GM21786 (cell line): ENCODE results near the gene TSHZ2.

Source experiments
- ATAC-seq: cut with Tn5 transposase; IDR thresholded peaks from one replicate; pipeline ENCODE4 v1.9.1; 2021; ENCODE audit not compliant: unreplicated experiment

TSHZ2 gene

DNA sequence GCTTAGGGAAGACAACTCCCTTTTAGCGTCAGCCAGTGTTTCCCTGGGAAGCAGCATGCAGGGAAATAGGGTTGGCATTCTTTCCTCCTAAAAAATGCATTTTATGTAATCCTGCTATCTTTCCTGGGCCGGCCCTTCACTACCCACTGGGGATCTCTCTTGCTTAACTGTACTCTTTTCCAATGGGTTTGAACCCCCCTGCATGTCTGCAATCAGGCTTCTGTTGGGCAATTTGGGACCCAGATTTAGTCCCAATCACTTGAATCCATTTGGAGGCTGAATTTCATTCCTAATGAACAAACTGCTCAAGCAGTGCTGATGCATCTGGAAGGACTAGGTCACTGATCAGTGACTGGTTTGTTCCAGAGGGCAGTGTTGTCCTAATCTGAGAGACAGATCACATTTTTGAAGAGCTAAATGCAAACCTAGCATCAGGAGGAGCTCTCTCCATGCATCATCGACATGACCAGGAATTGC is 152.0 kb downstream of the TSHZ2 start:
- ATAC-seq = no peak

DNA sequence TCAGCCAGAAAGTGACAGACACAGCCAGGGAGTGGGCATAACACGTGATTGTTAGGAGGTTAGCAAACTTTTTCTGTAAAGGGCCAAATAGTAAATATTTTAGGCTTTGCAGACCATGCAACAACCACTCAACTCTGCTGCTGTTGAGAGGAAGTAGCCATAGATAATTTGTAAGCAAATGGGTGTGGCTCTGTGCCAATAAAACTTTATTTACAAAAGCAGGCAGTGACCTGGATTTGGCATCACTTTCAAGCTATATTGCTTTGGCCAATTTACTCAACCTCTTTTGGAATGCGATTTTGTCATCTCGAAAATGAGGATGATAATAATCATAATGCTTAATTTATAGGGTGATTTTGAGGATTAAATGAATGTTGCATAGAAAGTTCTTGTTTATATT is 152.6 kb downstream of the TSHZ2 start:
- ATAC-seq = no peak

DNA sequence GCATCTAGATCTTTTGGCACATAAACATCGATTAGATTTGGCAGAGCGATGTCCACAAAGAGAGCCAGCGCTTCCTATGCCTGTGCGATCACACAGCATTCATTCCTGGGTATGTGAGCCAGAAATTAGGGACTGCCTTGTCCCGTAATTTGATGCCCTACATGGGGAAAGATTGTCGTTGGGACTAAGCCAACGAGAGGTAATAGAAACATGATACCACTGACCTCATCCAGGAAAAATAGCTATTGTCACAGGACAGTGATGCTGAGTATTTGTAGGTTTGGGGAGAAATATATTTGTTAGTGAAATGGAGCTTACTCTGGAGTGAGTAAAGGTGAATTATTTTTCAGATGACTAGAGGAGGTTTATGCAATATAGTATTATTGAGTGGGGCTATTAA is 154.0 kb downstream of the TSHZ2 start:
- no peak for ATAC-seq

DNA sequence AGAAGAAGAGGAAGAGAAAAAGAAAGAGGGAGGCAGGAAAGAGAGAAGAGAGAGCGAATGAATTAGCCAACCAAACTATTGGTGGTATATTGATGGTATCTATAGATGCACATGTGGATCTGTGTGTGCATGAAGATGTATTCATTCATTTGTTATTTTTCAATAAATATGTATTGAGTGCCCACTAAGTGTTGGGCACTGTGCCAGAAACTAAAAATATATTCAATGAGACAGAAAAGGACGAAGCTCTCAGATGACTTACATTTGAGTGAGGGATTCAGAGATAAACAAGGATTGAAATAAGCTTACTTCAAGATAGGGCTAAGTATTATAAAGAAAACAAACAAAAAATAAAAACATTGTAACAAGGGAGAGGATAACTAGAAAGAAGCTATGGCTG is 154.9 kb downstream of the TSHZ2 start:
- ATAC-seq = no peak

DNA sequence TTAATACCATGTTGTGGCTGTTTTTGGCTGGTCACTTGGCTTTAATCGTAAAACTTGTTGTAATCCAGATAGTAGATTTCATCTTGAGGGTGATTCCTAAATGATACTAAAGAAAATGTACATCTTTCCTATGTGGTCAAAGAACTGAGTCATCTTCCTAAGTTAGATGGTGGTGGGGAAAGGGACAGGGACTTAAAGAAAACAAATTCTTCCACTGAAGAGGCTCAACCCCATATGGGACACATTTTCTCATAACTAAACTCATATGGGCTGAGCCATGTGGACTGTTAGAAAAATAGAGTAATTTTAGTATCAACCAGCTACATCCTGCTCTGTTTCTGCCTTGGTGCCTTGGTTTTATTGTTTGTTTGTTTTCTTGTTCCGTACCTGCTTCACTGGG is 155.8 kb downstream of the TSHZ2 start:
- ATAC-seq = no peak

DNA sequence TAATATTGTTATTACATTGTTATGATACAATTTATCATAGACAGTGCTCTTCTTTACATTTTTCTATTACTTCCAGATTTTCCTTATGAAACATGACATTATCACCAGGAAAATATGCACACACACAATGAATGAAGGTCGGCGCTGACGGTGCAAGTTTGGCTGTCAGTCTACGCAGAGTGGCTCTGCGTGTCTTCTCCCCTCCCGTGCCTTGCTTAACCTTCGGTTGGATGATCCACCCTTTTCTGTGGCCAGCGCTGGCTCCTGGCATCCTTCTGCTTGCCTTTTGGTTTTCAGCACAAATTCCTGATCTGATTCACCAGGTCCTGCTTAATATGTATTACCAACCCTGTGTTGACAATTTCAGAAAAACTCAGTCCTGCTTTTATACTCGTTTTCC is 157.4 kb downstream of the TSHZ2 start:
- ATAC-seq = no peak

DNA sequence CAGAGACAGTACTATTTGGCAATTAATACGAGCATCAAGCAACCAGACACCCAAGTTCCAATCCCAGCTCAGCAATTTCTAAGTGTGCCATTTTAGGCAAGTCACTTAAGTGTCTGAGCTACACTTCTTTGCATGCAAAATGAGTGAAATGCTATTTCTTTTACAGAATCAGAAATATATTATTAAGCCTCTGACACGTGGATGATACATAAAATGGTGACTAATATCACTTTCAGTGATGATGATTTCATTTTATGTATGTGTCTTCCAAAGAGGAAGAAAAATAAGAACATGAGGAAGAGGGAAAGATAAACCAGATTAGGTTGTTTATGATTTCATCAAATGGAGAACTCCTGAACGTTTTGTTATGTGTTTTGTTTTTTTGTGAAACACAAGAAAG is 158.6 kb downstream of the TSHZ2 start:
- ATAC-seq = no peak

DNA sequence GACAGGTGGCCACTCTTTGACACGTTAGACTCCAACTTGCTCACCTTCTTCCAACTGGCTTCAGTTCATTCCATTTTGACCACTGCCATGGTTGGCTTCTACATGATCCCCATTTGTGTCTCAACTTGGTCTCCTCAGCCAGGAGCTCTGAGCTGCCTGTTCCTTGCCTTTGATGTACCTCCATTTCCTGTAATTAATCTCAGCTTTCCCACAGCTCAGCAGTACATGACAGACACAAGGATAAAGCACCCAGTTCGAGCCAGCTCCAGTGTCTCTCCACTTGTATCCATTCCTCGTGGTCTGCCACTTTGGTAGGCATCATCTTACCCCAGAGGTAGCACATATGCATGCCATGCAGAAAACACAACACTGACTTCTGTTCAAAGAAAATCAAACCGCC is 161.0 kb downstream of the TSHZ2 start:
- ATAC-seq = no peak

DNA sequence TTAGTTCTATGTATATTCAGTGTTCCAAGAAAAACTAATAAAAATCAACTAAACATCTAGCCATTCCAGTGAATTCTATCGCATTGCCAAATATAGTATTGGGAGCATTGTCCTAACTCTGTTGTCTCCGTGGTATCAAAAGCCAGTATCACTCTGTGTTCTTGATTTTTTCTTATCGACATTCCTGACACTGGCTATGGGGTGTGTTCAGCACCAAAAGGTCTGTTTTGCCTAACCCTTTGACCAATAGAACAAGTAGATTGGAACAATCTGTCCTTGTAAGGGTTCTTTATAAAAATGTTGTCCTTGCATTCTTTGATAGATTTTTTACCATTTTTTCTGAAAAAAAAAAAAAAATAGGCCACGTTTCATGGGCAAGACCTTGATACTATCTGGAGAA is 161.5 kb downstream of the TSHZ2 start:
- ATAC-seq = no peak

DNA sequence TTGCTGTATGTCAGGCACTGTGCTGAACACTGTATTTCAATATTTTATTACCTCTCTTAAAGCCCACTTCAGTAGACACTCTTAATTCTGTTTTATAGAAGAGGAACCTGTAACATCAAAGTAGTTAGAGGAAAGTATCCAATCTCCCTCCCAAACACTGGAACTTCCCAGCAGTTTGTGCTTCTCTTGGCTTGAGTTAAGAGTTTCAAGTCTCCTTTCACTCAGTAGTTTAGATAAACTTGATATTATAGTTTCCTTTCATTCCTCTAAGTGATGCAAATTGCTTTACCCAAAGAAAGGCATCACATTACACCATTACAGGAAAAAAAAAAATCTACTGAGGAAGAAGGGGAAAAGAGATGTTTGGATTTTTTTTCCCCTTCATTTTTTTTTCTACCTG is 164.3 kb downstream of the TSHZ2 start:
- ATAC-seq = no peak

DNA sequence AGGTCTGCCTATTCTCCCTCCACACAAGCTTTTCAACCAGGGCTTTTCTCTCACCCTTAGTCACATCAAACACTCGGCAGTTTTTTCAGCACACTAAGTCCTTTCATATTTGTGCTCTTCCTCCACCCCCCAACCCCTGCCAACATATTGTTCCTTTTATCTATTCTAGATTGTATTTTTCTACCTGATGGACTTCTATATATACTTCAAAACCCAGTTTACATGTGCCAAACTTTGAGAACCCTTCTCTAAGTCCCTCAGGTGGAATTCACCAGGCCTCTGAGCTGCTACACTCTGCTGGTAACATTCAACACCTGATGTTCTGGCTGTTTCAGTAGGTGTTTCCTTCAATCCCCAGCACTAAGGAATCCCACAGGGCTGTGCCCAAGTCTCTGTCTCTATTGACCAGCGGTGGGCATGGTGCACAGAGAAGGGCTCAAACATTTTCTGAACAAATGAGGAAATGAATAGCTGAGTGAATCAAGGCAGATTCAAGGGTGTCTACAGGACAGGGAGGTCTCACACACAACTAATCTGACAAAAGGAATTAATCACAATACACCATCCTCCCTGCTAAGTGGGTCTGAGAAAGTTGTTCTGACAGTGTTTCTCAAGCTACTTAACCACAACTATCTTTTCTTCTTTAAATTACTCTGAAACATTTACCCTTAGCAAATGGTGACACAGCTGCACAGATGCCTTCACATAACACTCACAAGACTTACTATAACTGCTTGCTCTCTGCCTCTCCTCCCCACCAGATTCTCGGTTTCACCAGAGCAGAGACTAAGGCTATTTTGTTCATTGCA is 166.5 kb downstream of the TSHZ2 start:
- ATAC-seq = peak; percentile 87

DNA sequence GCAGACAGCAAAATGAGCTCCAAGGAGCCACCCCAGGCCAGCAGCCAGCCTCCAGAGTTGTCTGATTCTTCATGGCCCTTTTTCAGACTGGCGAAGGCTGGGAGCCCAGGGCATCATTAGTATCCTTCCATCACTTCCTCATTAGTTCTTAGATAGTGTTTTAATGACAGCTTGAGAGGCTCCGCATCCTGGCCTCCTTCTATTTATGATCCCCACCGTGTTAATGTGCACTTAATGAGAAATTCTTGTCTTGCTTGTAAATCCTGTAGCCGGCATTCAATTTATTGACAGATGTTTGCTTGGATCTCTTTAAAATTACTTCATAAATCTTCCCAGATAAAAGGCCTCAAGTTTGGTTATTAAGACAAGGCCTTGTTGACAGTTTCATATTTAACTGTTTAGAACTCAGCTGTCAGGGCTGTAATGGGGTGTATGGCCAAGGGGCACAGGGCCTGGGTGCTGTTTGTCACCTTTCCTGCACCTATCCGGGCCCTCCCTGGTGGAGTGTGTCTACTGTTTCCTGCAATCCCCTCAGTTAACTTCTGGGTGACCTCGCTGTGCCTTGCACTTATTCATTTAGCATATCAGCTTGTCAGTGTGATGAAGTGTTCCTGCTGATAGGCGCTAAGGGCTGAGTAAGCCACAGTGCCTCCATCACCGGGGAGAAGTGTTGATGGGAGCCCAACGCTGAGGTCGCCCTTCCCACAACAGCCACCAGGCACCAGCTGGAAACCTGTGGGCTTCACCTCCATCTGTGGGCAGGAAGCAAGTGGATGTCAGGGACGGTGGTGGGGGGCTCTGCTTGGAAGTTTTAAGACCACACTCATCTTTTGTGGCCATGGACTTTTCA is 169.3 kb downstream of the TSHZ2 start:
- ATAC-seq = no peak

DNA sequence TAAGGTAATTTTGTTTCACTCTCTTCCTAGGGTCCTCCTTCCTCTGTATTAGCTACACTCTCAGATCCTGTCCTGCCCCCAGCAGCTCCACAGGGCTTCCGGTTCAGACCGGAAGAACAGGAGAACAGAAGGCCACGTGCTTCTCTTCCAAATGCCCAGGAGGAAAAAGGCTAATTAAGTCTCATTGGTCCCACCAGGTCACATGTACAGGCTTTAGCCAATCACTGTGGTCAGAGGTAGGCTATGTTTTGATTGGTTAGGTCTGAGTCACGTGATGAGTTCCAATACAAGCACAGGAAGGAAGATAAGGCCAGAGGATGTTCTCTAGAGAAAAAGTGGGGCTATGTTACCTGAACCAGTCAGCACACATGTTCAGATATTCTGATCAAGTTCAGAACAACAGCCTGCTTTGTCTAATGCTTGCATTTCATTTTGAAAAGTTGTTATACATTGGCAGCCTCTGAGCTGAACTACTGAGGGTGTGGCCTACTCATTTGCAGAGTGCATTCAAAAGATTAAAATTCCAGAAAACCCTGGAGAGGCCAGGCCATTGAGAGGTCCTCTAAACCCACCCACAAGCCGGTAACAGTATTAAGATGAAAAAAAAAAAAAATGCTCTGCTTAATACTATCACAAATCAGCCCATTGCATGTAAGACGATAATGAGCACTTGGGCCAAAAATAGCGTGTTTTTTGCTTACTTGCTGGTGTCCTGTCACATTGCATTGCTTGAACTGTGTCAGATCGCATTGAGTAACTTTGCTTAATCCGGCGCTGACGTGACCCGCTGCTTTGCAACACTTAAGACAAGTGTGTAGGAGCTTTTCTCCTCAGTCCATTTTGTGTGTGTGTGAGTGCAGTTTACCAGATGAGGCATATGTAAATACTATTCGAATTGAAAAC is 170.3 kb downstream of the TSHZ2 start:
- no peak for ATAC-seq

DNA sequence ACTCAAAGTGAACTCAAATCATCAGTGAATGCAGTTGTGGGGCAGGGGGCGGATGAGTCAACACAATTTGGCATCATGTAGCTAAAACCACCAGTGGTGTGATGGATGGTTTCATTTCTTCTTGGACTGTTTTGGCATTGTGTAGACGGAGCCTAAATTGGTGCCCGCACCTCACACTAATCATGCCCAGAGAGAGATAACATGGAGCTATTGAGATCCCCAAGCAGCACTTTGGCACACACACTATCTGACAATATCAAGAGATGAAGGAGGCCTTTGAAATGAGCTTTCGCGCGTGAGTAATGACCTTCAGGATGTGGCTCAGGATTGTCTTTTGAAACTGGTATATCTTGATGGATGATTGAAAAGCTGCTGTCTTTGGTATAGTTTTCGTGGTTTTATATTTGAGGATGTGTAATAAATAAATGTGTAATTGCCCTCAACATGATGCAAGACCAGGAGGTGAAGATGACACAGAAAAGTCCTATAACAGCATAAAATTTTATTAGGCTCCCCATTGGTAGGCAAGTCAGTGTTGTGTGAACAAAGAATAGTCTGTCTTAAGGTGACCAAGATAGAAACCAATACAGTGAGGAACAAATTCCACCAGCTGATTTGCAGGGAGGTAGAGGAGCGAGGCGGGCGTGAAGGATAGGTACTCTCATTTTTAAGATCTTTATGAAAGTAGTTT is 174.2 kb downstream of the TSHZ2 start:
- no peak for ATAC-seq

DNA sequence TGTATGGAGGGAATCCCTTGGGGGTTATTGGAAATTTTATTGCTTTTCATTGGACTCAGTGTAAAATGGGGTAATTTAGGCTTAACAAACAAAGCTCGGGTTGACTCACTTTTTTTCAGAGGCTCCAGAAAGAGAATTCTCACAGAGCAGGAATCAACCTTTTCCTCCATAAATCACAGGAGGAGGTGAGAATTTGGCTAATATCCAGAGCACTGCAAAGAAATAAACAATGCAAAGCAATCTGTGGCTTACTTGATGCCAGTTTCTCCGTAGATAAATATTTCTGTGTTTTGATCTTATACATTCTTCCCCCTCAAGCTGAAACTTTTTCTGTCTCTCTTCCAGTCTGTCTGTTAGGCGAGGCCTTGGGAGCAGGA is 176.6 kb downstream of the TSHZ2 start:
- ATAC-seq = no peak

DNA sequence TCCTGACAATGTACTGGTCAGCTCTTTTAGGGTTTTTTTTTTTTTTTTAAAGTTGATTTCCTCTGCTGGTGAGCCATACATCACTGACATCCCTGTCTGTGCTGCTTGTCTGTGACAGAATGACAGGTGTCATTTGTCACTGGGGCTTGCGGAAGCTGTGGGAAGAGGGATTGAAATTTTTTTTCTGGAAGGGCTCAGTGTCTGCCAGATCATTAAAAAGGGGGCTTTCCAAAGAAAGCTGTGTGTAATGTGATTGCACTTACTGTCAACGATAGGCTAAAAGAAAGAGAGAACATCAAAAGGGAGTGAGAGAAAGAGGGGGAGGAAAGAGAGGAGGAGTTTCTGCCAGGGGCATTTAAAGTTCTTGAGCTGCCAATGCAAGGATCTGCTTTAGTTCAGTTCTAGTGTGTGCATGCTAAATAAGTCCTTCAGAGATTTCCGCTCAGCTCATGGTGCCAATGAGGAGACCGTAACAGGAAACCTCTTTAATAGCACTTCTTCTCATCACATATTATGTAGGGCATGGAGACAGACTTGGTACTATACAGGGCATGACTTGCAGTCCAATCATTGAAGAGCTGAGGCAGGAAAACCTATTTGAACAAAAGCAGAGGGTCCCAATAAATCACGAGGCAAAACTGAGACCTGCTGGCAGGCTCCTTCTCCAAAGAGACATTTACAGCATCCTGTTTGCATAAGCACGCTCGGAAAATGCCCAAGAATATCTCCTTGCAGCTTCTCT is 177.2 kb downstream of the TSHZ2 start:
- no peak for ATAC-seq

DNA sequence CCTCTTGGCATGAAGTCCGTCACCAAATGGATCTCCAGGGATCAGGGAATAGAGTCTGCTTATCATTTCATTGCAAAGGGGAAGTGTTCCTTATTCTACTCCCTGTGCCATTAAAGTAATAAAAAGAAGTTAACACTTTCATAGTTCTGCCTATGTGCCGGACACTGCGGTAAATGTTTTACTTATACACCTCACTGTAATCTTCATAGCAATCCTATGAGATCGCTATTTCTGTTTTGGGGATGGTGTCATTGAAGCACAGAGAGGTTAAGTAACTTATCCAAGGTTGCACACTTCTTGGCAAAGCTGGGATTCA is 177.7 kb downstream of the TSHZ2 start:
- no peak for ATAC-seq

DNA sequence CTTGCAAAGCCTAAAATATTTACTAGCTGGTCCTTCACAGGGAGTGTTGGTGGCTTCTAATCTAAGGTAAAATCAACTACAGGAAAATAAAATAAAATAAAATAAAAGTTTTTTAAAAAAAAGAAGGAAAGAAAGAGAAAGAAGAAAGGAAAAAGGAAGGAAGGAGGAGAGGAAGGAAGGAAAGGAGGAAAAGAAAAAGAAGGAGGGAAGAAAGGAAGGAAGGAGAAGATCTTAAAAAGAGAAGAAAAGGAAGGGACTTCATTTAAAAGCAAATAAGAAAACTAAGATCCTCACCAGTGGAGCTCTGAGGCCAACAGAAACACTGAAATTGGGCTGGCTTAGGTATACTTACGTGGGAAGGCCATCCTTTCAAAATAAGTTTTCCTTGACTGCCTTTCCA is 178.4 kb downstream of the TSHZ2 start:
- no peak for ATAC-seq

DNA sequence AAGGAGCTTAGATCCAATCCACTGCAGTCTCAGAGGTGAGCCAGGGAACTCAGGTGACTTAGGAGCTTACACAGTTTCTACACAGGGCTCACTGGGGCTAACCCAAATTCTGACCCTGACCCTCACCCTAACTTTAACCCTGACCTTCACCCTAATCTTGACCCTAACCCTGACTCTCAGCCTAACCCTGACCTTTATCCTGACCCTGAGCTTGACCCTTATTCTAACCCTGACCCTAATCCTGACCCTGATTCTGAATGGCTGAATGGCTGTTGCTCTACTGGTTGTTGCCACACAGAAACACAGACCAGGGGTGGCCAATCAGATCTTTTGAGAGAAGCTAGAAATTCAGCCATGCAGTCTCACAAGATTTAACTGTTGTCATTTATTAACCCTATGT is 180.1 kb downstream of the TSHZ2 start:
- no peak for ATAC-seq

DNA sequence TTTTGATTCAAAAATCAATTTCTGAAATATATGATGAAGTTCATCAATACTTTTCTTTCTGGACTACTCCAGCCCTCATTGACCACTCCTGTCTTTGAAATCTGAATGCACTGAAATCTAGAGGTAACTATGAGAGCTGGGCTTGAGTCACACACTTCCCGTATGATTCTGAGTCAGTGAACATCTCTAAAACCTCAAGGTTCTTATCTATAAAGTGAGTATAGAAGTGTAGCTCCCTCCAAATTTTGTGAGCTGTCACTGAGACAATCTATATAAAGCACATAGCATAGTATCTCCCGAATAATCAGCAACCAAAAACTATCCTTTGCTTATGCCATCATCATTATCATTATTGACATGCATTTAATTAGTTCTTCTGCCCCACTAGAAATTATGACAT is 182.4 kb downstream of the TSHZ2 start:
- ATAC-seq = no peak
